ENCODE data around the gene GP1BA.

GP1BA gene

DNA sequence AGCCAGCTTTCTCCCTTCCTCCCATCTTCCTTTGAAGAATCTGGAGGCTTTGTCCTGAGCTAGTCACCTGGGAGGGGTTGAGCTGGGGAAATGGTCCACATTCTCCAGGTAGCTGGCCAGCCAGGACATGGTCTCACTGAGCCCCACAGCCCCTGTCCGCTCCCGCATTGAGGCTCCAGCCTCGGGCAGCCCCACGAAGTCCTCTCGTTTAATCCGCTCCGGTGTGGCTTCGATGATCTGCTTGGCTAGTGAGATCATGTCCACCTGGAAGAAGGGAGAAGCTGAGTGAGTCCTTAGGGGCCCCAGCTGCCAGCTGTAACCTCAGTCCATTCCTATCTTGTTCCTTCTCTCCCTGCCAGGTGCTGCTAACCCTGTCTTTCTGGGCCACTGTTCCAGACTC is 38.2 kb downstream of the GP1BA start:
- TF ChIP-seq CTCF (IDR thresholded peaks at IDR 0.05; ENCODE audit: low read length, missing control alignments): no peak
- DNase-seq (ENCODE audit: low read depth): no peak
- no peak overlapping the region for H3K4me3 ChIP-seq (replicated peaks; ENCODE audit: low read depth, low read length)

DNA sequence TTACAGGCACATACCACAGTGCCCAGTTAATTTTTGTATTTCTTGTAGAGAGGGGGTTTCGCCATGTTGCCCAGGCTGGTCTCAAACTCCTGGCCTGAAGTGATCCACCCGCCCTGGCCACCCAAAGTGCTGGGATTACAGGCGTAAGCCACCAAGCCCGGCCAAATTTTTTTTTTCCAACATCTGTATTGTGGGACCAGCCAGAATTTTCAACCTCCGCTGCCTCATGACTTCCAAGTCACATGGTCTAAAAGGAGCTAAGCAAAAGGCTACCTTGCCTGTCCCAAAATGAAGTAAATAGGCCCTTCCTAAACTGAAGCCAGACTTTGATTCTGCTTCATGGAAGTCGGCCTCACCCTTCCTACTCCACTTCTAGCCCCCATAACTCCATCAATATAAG is 39.7 kb downstream of the GP1BA start:
- DNase-seq (ENCODE audit: low read depth): no peak
- no peak overlapping the region for H3K4me3 ChIP-seq (replicated peaks; ENCODE audit: low read depth, low read length)
- TF ChIP-seq CTCF (IDR thresholded peaks at IDR 0.05; ENCODE audit: low read length, missing control alignments): no peak

GRCh38 chr17:4972322-4972721 is 40.2 kb downstream of the GP1BA start:
- TF ChIP-seq CTCF (IDR thresholded peaks at IDR 0.05; ENCODE audit: low read length, missing control alignments): no peak
- no peak for DNase-seq (ENCODE audit: low read depth)
- no peak overlapping the region for H3K4me3 ChIP-seq (replicated peaks; ENCODE audit: low read depth, low read length)

DNA sequence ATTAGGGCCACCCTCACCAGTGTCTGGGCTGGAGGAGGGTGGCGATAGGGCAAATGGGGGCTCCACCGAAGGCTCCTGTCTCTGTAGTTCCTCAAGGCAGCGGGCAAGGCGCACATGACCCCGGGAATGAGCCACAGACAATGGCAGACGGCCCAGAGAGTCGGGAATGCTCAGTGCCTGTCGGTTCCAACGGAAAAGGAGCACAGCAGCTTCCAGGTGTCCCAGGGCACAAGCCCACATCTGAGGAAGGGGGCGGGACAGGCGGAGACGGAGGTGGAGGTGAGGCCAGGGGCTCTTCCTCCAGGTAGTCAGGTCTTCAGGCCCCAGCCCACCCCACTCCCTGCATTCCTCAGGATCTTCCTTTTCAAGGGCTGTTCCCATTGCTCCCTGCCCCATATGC is 40.7 kb downstream of the GP1BA start:
- no peak overlapping the region for H3K4me3 ChIP-seq (replicated peaks; ENCODE audit: low read depth, low read length)
- TF ChIP-seq CTCF (IDR thresholded peaks at IDR 0.05; ENCODE audit: low read length, missing control alignments): no peak
- no peak for DNase-seq (ENCODE audit: low read depth)

GRCh38 chr17:4973256-4974114 is 41.4 kb downstream of the GP1BA start:
- TF ChIP-seq CTCF (IDR thresholded peaks at IDR 0.05; ENCODE audit: low read length, missing control alignments): no peak
- no peak for DNase-seq (ENCODE audit: low read depth)
- H3K4me3 ChIP-seq (replicated peaks; ENCODE audit: low read depth, low read length): no peak overlapping the region

GRCh38 chr17:4974115-4974670 is 42.1 kb downstream of the GP1BA start:
- DNase-seq (ENCODE audit: low read depth): no peak
- TF ChIP-seq CTCF (IDR thresholded peaks at IDR 0.05; ENCODE audit: low read length, missing control alignments): no peak
- H3K4me3 ChIP-seq (replicated peaks; ENCODE audit: low read depth, low read length): no peak overlapping the region
